ENCODE measurements around the gene TRAFD1.

The TRAFD1 gene, protein sequence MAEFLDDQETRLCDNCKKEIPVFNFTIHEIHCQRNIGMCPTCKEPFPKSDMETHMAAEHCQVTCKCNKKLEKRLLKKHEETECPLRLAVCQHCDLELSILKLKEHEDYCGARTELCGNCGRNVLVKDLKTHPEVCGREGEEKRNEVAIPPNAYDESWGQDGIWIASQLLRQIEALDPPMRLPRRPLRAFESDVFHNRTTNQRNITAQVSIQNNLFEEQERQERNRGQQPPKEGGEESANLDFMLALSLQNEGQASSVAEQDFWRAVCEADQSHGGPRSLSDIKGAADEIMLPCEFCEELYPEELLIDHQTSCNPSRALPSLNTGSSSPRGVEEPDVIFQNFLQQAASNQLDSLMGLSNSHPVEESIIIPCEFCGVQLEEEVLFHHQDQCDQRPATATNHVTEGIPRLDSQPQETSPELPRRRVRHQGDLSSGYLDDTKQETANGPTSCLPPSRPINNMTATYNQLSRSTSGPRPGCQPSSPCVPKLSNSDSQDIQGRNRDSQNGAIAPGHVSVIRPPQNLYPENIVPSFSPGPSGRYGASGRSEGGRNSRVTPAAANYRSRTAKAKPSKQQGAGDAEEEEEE

DNA sequence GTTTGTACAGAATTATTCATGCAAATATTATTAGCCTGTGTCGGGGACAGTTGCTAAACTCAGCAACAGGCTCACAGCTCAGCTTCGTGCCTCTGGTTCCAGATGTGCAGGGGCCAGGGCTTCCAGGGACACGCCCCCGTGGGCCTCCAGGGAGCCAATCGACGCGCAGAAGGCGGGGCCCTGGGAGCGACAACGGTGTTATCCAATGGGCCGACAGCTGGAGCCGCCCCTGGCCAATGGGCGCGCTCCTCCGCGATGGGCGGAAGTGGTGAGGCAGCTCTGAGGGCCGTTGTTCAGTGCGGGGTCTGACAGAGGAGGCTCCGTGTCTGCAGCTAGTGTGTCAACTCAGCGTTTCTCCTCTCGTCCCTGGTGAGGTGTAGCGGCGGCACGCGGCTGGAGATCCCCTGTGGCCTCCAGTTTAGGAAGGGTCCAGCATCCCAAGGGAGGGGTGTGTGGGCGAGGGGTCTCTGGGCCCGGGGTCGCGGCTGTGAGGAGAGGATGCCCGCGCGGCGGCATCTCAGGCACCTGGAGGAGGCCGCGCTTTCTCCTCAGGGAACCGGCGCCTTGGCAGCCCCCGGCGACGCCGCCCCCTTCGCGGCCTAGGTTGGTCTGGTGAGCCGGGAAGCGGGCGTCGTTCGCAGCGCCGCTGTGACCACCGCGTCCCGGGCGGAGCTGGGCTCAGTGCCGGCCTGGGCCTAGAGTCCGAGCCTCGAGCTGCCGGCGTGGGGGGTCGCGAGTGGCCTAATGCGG lies at the start of gene TRAFD1:
TRAFD1 (plus strand) TSS at position 311 of the 750 bp plus-strand sequence. CDS start 4,963 bp downstream, outside the sequence.
- H3K4me3 ChIP-seq (ENCODE audit: low read depth, low read length) = peak within 1 kb of the TSS; percentile 87
- DNase-seq (ENCODE audit: low read depth) = peak; percentile 100
- TF ChIP-seq, protein P1, sequence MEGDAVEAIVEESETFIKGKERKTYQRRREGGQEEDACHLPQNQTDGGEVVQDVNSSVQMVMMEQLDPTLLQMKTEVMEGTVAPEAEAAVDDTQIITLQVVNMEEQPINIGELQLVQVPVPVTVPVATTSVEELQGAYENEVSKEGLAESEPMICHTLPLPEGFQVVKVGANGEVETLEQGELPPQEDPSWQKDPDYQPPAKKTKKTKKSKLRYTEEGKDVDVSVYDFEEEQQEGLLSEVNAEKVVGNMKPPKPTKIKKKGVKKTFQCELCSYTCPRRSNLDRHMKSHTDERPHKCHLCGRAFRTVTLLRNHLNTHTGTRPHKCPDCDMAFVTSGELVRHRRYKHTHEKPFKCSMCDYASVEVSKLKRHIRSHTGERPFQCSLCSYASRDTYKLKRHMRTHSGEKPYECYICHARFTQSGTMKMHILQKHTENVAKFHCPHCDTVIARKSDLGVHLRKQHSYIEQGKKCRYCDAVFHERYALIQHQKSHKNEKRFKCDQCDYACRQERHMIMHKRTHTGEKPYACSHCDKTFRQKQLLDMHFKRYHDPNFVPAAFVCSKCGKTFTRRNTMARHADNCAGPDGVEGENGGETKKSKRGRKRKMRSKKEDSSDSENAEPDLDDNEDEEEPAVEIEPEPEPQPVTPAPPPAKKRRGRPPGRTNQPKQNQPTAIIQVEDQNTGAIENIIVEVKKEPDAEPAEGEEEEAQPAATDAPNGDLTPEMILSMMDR (IDR thresholded peaks at IDR 0.05; ENCODE audit: low read depth, low read length) = no peak
- TF ChIP-seq, protein P2, sequence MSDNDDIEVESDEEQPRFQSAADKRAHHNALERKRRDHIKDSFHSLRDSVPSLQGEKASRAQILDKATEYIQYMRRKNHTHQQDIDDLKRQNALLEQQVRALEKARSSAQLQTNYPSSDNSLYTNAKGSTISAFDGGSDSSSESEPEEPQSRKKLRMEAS (IDR thresholded peaks at IDR 0.05; ENCODE audit: low read depth, low read length) = peak; percentile 50
- TF ChIP-seq MYC (IDR thresholded peaks at IDR 0.05; ENCODE audit: low read depth, low read length) (peak; percentile 62; the same call in 1 of the 2 replicates), POLR2A (IDR thresholded peaks at IDR 0.05; ENCODE audit: extremely low read depth, insufficient read length) (peak; percentile 98)

DNA sequence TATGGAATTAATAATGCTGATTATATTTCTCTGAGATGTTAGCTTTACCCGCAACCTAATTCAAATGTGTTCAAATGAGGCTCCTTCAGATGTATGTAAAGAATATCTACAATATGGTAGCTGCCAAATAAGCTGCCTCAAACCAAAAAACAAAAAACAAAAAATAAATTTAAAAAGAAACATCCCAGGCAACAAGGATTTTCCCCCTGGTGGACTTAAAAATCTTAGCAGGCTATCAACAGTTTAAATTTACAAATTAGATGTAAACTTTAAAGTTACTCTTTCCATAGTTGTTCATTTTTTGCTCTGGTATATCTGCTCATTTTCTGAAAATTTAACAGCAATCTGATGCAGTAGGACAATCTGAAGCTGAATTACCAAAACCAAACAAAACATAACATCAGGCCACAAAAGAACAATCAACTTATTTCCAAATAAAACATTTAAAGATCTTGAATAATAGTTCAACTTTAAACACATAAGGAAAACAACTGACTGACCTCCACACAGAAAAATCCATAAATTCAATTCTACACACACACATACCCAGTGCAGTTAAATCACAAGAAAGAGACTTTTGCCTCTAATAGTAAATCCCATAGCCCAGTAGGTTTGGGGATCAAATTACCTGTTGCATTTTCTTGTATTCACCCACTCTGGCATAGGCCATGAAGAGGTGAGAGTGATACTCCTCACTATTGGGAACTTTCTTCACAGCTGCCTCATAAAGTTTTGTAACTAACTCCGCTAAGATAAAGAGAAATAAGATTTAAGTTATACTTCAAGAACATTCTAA lies 38.1 kb upstream of the TRAFD1 start:
- no peak overlapping the region for H3K4me3 ChIP-seq (ENCODE audit: low read depth, low read length)
- DNase-seq (ENCODE audit: low read depth) = no peak
- TF ChIP-seq POLR2A (IDR thresholded peaks at IDR 0.05; ENCODE audit: extremely low read depth, insufficient read length) = no peak
- TF ChIP-seq, protein P2 (IDR thresholded peaks at IDR 0.05; ENCODE audit: low read depth, low read length) = no peak
- no peak for TF ChIP-seq MYC (IDR thresholded peaks at IDR 0.05; ENCODE audit: low read depth, low read length)
- TF ChIP-seq, protein P1 (IDR thresholded peaks at IDR 0.05; ENCODE audit: low read depth, low read length) = no peak

DNA sequence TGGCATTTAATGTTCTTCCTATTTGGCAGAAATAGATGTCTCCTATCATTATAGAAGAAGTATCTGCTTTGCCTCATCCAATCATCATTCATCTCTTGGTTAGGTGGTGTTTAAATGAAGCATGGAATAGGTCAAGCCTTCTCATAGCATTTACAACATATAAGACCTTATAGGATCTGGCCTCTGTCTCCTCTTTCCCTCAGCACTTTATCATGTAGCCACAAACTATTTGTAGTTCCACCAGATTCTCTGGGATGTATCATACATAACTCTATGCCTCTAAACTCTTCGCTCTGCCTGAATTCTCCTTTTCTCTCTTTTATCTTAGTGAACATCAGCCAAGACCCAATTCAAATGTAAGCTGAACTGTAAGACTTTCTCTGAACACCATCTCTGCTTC lies 37.5 kb upstream of the TRAFD1 start:
- no peak for DNase-seq (ENCODE audit: low read depth)
- no peak for TF ChIP-seq POLR2A (IDR thresholded peaks at IDR 0.05; ENCODE audit: extremely low read depth, insufficient read length)
- TF ChIP-seq, protein P2 (IDR thresholded peaks at IDR 0.05; ENCODE audit: low read depth, low read length) = no peak
- TF ChIP-seq, protein P1 (IDR thresholded peaks at IDR 0.05; ENCODE audit: low read depth, low read length) = no peak
- no peak for TF ChIP-seq MYC (IDR thresholded peaks at IDR 0.05; ENCODE audit: low read depth, low read length)
- no peak overlapping the region for H3K4me3 ChIP-seq (ENCODE audit: low read depth, low read length)

DNA sequence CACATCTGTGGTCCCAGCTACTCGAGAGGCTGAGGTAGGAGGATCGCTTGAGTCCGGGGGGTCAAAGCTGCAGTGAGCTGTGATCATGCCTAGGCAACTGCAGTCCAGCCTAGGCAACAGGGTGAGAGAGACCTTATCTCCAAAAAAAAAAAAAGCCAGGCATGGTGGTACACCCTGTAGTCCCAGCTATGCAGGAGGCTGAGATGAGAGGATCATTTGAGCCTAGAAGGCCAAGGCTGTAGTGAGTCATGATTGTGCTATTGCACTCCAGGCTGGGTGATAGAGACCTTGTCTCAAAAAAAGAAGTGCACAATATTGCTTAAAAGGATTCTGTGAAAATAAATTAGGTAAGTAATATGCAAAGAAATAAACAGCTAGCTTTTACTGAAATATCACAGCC lies 33.8 kb upstream of the TRAFD1 start:
- H3K4me3 ChIP-seq (ENCODE audit: low read depth, low read length) = no peak overlapping the region
- TF ChIP-seq, protein P1 (IDR thresholded peaks at IDR 0.05; ENCODE audit: low read depth, low read length) = no peak
- no peak for TF ChIP-seq MYC (IDR thresholded peaks at IDR 0.05; ENCODE audit: low read depth, low read length)
- TF ChIP-seq, protein P2 (IDR thresholded peaks at IDR 0.05; ENCODE audit: low read depth, low read length) = no peak
- TF ChIP-seq POLR2A (IDR thresholded peaks at IDR 0.05; ENCODE audit: extremely low read depth, insufficient read length) = no peak
- DNase-seq (ENCODE audit: low read depth) = no peak

DNA sequence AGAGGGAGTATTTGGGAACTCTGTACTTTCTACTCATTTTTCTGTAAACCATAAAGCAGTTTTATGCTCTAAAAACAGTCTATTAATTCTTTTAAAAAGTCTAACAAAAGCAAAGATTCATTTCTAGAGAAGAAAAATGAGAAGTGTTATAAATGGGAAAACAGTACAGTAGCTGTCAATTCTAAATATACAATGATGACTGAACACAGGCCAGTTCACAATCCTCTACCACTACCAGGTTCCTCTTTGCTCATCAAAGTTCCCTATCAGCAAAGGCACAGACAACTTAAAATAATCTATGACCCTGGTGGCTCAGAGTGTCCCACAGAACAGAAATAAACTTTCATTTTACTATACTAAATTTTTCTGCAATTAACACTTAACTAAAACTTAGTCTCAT lies 29.3 kb upstream of the TRAFD1 start:
- TF ChIP-seq POLR2A (IDR thresholded peaks at IDR 0.05; ENCODE audit: extremely low read depth, insufficient read length) (no peak), MYC (IDR thresholded peaks at IDR 0.05; ENCODE audit: low read depth, low read length) (no peak)
- TF ChIP-seq, protein P2 (IDR thresholded peaks at IDR 0.05; ENCODE audit: low read depth, low read length) = no peak
- TF ChIP-seq, protein P1 (IDR thresholded peaks at IDR 0.05; ENCODE audit: low read depth, low read length) = no peak
- H3K4me3 ChIP-seq (ENCODE audit: low read depth, low read length) = no peak overlapping the region
- peak; percentile 35 for DNase-seq (ENCODE audit: low read depth)
